ENCODE results near the gene ERG28. TPM values are rescaled to one million over a fixed set of nuclear protein-coding genes. Genes with fewer than 3 reads are reported as not detected.

Gene ERG28
- total RNA-seq, 1 experiment from 2014 or later: 29.1 TPM

DNA sequence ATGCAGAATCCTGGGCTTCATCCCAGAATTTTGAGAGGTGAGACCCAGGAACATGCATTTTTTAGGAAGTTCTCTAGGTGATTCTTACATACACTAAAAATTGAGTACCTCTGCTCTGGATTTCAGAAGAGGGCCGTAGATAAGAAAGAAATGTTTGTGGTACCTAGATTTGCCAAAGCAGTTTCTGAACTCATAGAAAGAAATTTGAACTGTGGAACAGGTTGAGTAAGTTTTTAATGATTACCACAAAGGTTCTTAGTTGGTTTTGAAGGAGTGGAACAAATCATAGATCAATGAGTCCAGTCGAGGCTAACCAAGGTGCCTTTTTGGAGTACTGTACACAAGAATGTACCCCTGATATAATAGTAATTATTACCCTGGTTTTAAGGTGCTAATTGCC, 25.2 kb upstream of the ERG28 start:
- no peak overlapping the region for H3K27ac Mint-ChIP-seq
- Histone ChIP-seq H3K4me2 (ENCODE audit: insufficient read depth, insufficient read length, low read length) (no peak overlapping the region), H2BK120ac (ENCODE audit: low read depth, low read length, poor library complexity, severe bottlenecking) (no peak overlapping the region), H3T11ph (ENCODE audit: low read length) (no peak overlapping the region), H3K9ac (ENCODE audit: extremely low read depth, insufficient read length, low read length) (no peak overlapping the region), H3K56ac (ENCODE audit: insufficient read length, low read depth, low read length) (no peak overlapping the region), H2AFZ (ENCODE audit: low read length) (no peak overlapping the region), H2BK20ac (ENCODE audit: low read depth, low read length, poor library complexity, severe bottlenecking) (no peak overlapping the region), H3K23ac (ENCODE audit: insufficient read length, low read depth, low read length) (no peak overlapping the region), H2BK15ac (ENCODE audit: low read depth, low read length) (no peak overlapping the region), H4K20me1 (ENCODE audit: control insufficient read depth, insufficient read depth, insufficient read length) (no peaks in the 10 kb centered on the region), H3K18ac (ENCODE audit: insufficient read length, low read depth, low read length) (no peak overlapping the region), H2AK5ac (ENCODE audit: insufficient read length, low read length) (no peak overlapping the region), H2BK5ac (ENCODE audit: insufficient read length, low read length) (no peak overlapping the region), H3K79me2 (ENCODE audit: insufficient read depth, low read length) (no peaks in the 10 kb centered on the region; the same call in 1 of the 2 replicates), H4K5ac (ENCODE audit: insufficient read length, low read depth, low read length) (no peak overlapping the region), H4K91ac (ENCODE audit: insufficient read length, low read depth, low read length) (no peak overlapping the region), H3K23me2 (ENCODE audit: insufficient read length, low read depth, low read length, poor library complexity, severe bottlenecking) (no peaks in the 10 kb centered on the region), H3K14ac (ENCODE audit: insufficient read depth, low read length) (no peak overlapping the region), H4K8ac (replicated peaks; ENCODE audit: insufficient read length, low read depth, low read length) (no peak overlapping the region), H2BK12ac (ENCODE audit: insufficient read length, low read depth, low read length) (no peak overlapping the region), H3K27me3 (ENCODE audit: insufficient read depth, low read length) (no peaks in the 10 kb centered on the region), H3K79me1 (ENCODE audit: insufficient read depth, low read depth, low read length, poor library complexity, severe bottlenecking) (no peaks in the 10 kb centered on the region), H3K4ac (ENCODE audit: low read depth, low read length) (no peak overlapping the region), H3K27ac (ENCODE audit: insufficient read length, low read depth, low read length) (no peak overlapping the region), H3K4me1 (ENCODE audit: insufficient read depth, low read length) (no peaks in the 10 kb centered on the region), H3K9me3 (ENCODE audit: control insufficient read depth, low read depth, low read length) (no peaks in the 10 kb centered on the region)
- H3K4me3 Mint-ChIP-seq: no peak overlapping the region
- WGBS (ENCODE audit: extremely low coverage, insufficient read length, low lambda C conversion rate): no CpG with 5 or more reads among the region's 2 CpGs
- no peaks in the 10 kb centered on the region; a peak in 1 of 5 replicates for H3K9me3 Mint-ChIP-seq
- TF ChIP-seq, protein P1, sequence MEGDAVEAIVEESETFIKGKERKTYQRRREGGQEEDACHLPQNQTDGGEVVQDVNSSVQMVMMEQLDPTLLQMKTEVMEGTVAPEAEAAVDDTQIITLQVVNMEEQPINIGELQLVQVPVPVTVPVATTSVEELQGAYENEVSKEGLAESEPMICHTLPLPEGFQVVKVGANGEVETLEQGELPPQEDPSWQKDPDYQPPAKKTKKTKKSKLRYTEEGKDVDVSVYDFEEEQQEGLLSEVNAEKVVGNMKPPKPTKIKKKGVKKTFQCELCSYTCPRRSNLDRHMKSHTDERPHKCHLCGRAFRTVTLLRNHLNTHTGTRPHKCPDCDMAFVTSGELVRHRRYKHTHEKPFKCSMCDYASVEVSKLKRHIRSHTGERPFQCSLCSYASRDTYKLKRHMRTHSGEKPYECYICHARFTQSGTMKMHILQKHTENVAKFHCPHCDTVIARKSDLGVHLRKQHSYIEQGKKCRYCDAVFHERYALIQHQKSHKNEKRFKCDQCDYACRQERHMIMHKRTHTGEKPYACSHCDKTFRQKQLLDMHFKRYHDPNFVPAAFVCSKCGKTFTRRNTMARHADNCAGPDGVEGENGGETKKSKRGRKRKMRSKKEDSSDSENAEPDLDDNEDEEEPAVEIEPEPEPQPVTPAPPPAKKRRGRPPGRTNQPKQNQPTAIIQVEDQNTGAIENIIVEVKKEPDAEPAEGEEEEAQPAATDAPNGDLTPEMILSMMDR (conservative IDR thresholded peaks at IDR 0.05): no peak
- 0 out of 4 replicates have a peak, but pooled peaks cover 0 to 6% of the 10 kb centered on the region in 2 experiments for H3K4me1 Mint-ChIP-seq
- no peaks in the 10 kb centered on the region for H3K27me3 Mint-ChIP-seq (ENCODE audit: low read depth)
- H3K36me3 Mint-ChIP-seq (ENCODE audit: insufficient read depth in 1 of 3, low read depth in 3 of 3): peaks cover 13 to 49% (median 46%) of the 10 kb centered on the region in 3 experiments; a peak in 6 of 7 replicates
- DNase-seq: no peak
